ENCODE data around the gene GKN2. TPM values are rescaled to one million over a fixed set of nuclear protein-coding genes. Genes with fewer than 3 reads are reported as not detected.

Gene GKN2
- total and polyA plus RNA-seq, 4 donors, result 9.1 TPM; not detected in 3

DNA sequence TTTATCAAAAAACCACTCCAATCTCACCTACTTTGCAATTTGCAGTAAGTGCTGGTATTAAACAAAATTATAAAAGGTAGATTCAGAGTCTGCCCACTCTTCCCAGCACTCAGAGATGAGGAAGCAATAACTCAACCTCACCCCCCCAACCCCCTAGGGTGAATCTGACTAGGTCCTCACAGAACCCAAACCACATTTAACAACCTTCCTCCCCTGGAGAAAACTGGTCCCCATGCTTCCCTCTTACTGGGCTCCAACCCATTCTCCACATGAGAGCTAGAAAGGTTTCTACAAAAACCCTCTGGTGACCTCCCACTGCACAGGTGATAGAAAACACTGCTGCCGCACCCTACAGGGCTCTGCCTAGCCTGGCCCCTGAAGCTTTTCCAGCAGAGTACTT lies 41.0 kb downstream of the GKN2 start:
- DNase-seq (ENCODE audit: low spot score), result no peak
- 95% methylated on average over 1 of the region's 1 CpG for WGBS
- TF ChIP-seq, protein P1, sequence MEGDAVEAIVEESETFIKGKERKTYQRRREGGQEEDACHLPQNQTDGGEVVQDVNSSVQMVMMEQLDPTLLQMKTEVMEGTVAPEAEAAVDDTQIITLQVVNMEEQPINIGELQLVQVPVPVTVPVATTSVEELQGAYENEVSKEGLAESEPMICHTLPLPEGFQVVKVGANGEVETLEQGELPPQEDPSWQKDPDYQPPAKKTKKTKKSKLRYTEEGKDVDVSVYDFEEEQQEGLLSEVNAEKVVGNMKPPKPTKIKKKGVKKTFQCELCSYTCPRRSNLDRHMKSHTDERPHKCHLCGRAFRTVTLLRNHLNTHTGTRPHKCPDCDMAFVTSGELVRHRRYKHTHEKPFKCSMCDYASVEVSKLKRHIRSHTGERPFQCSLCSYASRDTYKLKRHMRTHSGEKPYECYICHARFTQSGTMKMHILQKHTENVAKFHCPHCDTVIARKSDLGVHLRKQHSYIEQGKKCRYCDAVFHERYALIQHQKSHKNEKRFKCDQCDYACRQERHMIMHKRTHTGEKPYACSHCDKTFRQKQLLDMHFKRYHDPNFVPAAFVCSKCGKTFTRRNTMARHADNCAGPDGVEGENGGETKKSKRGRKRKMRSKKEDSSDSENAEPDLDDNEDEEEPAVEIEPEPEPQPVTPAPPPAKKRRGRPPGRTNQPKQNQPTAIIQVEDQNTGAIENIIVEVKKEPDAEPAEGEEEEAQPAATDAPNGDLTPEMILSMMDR (IDR thresholded peaks at IDR 0.05; ENCODE audit: low read depth, low read length, missing input control), result no peak
- TF ChIP-seq YY1 (IDR thresholded peaks at IDR 0.05), result no peak
- no peak for TF ChIP-seq EGR1 (IDR thresholded peaks at IDR 0.05; ENCODE audit: low read depth in 2 of 2)
- no peak for TF ChIP-seq GABPA (IDR thresholded peaks at IDR 0.05 in 1 of 2, conservative IDR thresholded peaks at IDR 0.05 in 1 of 2)
- TF ChIP-seq, protein P2, sequence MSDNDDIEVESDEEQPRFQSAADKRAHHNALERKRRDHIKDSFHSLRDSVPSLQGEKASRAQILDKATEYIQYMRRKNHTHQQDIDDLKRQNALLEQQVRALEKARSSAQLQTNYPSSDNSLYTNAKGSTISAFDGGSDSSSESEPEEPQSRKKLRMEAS (IDR thresholded peaks at IDR 0.05), result no peak
- no peak for TF ChIP-seq HNF4A (conservative IDR thresholded peaks at IDR 0.05)
- no peak for TF ChIP-seq SP1 (IDR thresholded peaks at IDR 0.05)
- no peak for TF ChIP-seq FOXA2 (IDR thresholded peaks at IDR 0.05)
- no peak for TF ChIP-seq RAD21 (IDR thresholded peaks at IDR 0.05)
- TF ChIP-seq RXRA (IDR thresholded peaks at IDR 0.05), result no peak
- no peak for TF ChIP-seq JUND (IDR thresholded peaks at IDR 0.05)
- no peak for TF ChIP-seq HNF4G (IDR thresholded peaks at IDR 0.05)
- TF ChIP-seq TAF1 (conservative IDR thresholded peaks at IDR 0.05), result no peak
- Histone ChIP-seq H3K4me1 (ENCODE audit: control insufficient read depth in 4 of 4, insufficient read depth in 4 of 4, low read length in 3 of 4) (peaks cover 0 to 11% (median 6%) of the 10 kb centered on the region in 4 donors), H3K27me3 (ENCODE audit: control insufficient read depth in 4 of 4, insufficient read depth in 4 of 4, low read length in 3 of 4) (no peaks in the 10 kb centered on the region), H3K36me3 (ENCODE audit: control insufficient read depth in 4 of 4, insufficient read depth in 3 of 4, low read depth in 1 of 4, low read length in 3 of 4) (no peaks in the 10 kb centered on the region), H3K4me3 (ENCODE audit: low read depth in 1 of 3, low read length in 3 of 3) (no peak overlapping the region), H3K9ac (ENCODE audit: low read depth in 1 of 2, low read length in 2 of 2) (no peak overlapping the region), H3K9me3 (ENCODE audit: control insufficient read depth in 4 of 4, low read length in 3 of 4) (no peaks in the 10 kb centered on the region), H3K27ac (ENCODE audit: low read depth in 1 of 2, low read length in 2 of 2) (no peak overlapping the region)

DNA sequence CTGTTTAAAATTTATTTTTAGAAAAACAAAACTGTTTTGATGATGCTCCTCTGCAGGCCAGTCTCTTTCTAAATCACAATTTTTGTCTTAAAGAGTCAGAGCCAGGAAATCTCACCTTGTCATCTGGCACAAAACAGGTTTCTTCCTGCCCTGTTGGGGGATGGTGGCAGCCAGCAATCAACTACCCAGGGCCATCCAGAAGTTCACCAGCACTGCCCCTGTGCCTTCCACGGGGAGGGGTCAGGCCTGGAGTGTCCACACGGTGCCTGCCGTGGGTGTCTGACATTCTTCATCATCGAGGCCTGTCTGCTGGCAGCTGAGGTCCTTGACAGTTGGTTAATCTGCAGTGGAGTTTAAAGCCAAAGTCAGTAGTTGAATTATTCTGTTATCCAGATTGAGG lies 41.4 kb downstream of the GKN2 start:
- no peak for DNase-seq (ENCODE audit: low spot score)
- 75% methylated on average over 4 of the region's 4 CpGs for WGBS
- TF ChIP-seq, protein P3, sequence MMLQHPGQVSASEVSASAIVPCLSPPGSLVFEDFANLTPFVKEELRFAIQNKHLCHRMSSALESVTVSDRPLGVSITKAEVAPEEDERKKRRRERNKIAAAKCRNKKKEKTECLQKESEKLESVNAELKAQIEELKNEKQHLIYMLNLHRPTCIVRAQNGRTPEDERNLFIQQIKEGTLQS (IDR thresholded peaks at IDR 0.05), result no peak
- no peak for TF ChIP-seq YY1 (IDR thresholded peaks at IDR 0.05)
- no peak for TF ChIP-seq TAF1 (conservative IDR thresholded peaks at IDR 0.05)
- TF ChIP-seq HNF4A (conservative IDR thresholded peaks at IDR 0.05), result no peak
- TF ChIP-seq NR2F2 (IDR thresholded peaks at IDR 0.05), result no peak
- TF ChIP-seq, protein P2 (IDR thresholded peaks at IDR 0.05), result no peak
- TF ChIP-seq, protein P1 (IDR thresholded peaks at IDR 0.05; ENCODE audit: low read depth, low read length, missing input control), result no peak
- no peak for TF ChIP-seq RXRA (IDR thresholded peaks at IDR 0.05)
- TF ChIP-seq SP1 (IDR thresholded peaks at IDR 0.05), result no peak
- no peak for TF ChIP-seq JUND (IDR thresholded peaks at IDR 0.05)
- no peak for TF ChIP-seq FOXA2 (IDR thresholded peaks at IDR 0.05)
- no peak for TF ChIP-seq ZBTB33 (IDR thresholded peaks at IDR 0.05)
- no peak for TF ChIP-seq FOXA1 (IDR thresholded peaks at IDR 0.05)
- no peak for TF ChIP-seq GABPA (IDR thresholded peaks at IDR 0.05 in 1 of 2, conservative IDR thresholded peaks at IDR 0.05 in 1 of 2)
- TF ChIP-seq RAD21 (IDR thresholded peaks at IDR 0.05), result no peak
- TF ChIP-seq REST (IDR thresholded peaks at IDR 0.05), result no peak
- no peak for TF ChIP-seq HNF4G (IDR thresholded peaks at IDR 0.05)

More for the DNA sequence above, 41.4 kb downstream of the GKN2 start:
- peaks cover 0 to 10% (median 4%) of the 10 kb centered on the region in 4 donors for H3K4me1 ChIP-seq (ENCODE audit: control insufficient read depth in 4 of 4, insufficient read depth in 4 of 4, low read length in 3 of 4)
- no peaks in the 10 kb centered on the region for H3K27me3 ChIP-seq (ENCODE audit: control insufficient read depth in 4 of 4, insufficient read depth in 4 of 4, low read length in 3 of 4)
- no peak overlapping the region for H3K9ac ChIP-seq (ENCODE audit: low read depth in 1 of 2, low read length in 2 of 2)
- H3K4me3 ChIP-seq (ENCODE audit: low read depth in 1 of 3, low read length in 3 of 3), result no peak overlapping the region
- no peaks in the 10 kb centered on the region for H3K9me3 ChIP-seq (ENCODE audit: control insufficient read depth in 4 of 4, low read length in 3 of 4)
- H3K27ac ChIP-seq (ENCODE audit: low read depth in 1 of 2, low read length in 2 of 2), result no peak overlapping the region
- no peaks in the 10 kb centered on the region for H3K36me3 ChIP-seq (ENCODE audit: control insufficient read depth in 4 of 4, insufficient read depth in 3 of 4, low read depth in 1 of 4, low read length in 3 of 4)
